Peyer's patch (tissue), 4 donors: ENCODE results near the gene MED8. TPM values are rescaled to one million over a fixed set of nuclear protein-coding genes. Genes with fewer than 3 reads are reported as not detected.
"Not testable (repeated sequence)": the region's sequence is repeated elsewhere in the genome, so short reads cannot be mapped to it uniquely, and the experiment has no call there.

Experiments used
- DNase-seq, 3 donors: peaks; one replicate each; pipeline ENCODE4 v3.0.0-alpha.2; 2017 to 2019
- H3K27ac ChIP-seq, 4 donors: fragments of 200-600 bp; sonication (generic); one replicate each; pipeline ENCODE4 v1.5.1; 2016 to 2019
- H3K27me3 ChIP-seq, 2 donors: fragments of 200-600 bp; sonication (generic); one replicate each; pipeline ENCODE4 v1.5.1; 2019
- H3K36me3 ChIP-seq, 3 donors: fragments of 200-600 bp; sonication (generic); one replicate each; pipeline ENCODE4 v1.5.1; 2016 to 2019
- H3K4me1 ChIP-seq, 4 donors: fragments of 200-600 bp; sonication (generic); one replicate each; pipeline ENCODE4 v1.5.1; 2016 to 2019
- H3K4me3 ChIP-seq, 4 donors: fragments of 200-600 bp; sonication (generic); 1 replicate in 3 of 4; 2 replicates in 1 of 4; pipeline ENCODE4 v1.5.1; 2016 to 2019; ENCODE audit warnings: mild to moderate bottlenecking in 1 of 4
- H3K9me3 ChIP-seq, 4 donors: fragments of 200-600 bp; sonication (generic); one replicate each; pipeline ENCODE4 v1.5.1; 2016 to 2019; ENCODE audit warnings: mild to moderate bottlenecking in 1 of 4
- CTCF ChIP-seq, 6 experiments: fragments of 450-650 bp in 4 of 6; fragments of 200-600 bp in 2 of 6; sonication (generic) in 1 of 6; IDR thresholded peaks; one replicate each; pipeline ENCODE4 v1.5.1; 2017 to 2019; ENCODE audit warnings: antibody characterized with exemption in 6 of 6, mild to moderate bottlenecking in 3 of 6, moderate library complexity in 1 of 6
- POLR2A ChIP-seq, 2 donors: fragments of 450-650 bp; IDR thresholded peaks; one replicate each; pipeline ENCODE4 v1.5.1; 2017; ENCODE audit warnings: antibody characterized with exemption in 2 of 2, mild to moderate bottlenecking in 2 of 2, moderate library complexity in 2 of 2
- total RNA-seq, 4 donors: library from RNA; depleted of rRNA; stranded (reverse); fragments of >200 nt; gene quantifications; one replicate each; pipeline ENCODE4 v1.1.0, GENCODE V29; 2016

The MED8 gene
- total RNA-seq, 4 donors from 2014 or later, result 36.1 to 58.6 (median 38.7) TPM

- peaks cover 8 to 38% (median 15%) of the 10 kb centered on the region in 4 donors for H3K4me1 ChIP-seq
- H3K27me3 ChIP-seq, result no peaks in the 10 kb centered on the region
- H3K27ac ChIP-seq, result no peak overlapping the region
- H3K9me3 ChIP-seq, result no peaks in the 10 kb centered on the region
- TF ChIP-seq CTCF (IDR thresholded peaks at IDR 0.05) (no peak), POLR2A (IDR thresholded peaks at IDR 0.05) (no peak)
- no peaks in the 10 kb centered on the region for H3K36me3 ChIP-seq
- no peak for DNase-seq
- H3K4me3 ChIP-seq, result no peak overlapping the region
These were observed 19.0 kb downstream of the MED8 start for GRCh38 chr1:43370564-43370963.

- not testable (repeated sequence) for DNase-seq, H3K36me3 ChIP-seq, H3K9me3 ChIP-seq, H3K4me3 ChIP-seq, H3K27ac ChIP-seq, H3K27me3 ChIP-seq
- H3K4me1 ChIP-seq, result peaks cover 8 to 40% (median 15%) of the 10 kb centered on the region in 4 donors
These were observed 19.8 kb downstream of the MED8 start for GRCh38 chr1:43369779-43370178.

- TF ChIP-seq CTCF (IDR thresholded peaks at IDR 0.05) (no peak), POLR2A (IDR thresholded peaks at IDR 0.05) (no peak)
- Histone ChIP-seq H3K36me3 (peaks cover 0 to 18% (median 0%) of the 10 kb centered on the region in 3 donors), H3K4me3 (peak overlapping the region; percentile 80 to 98 (median 97)), H3K27me3 (no peaks in the 10 kb centered on the region), H3K9me3 (no peaks in the 10 kb centered on the region), H3K4me1 (peaks cover 8 to 34% (median 15%) of the 10 kb centered on the region in 4 donors), H3K27ac (peak overlapping the region; percentile 98 to 99 (median 98))
- peak in 1 of 3 donors; percentile 19 for DNase-seq
These were observed 21.0 kb downstream of the MED8 start for GRCh38 chr1:43368646-43369020.

DNA sequence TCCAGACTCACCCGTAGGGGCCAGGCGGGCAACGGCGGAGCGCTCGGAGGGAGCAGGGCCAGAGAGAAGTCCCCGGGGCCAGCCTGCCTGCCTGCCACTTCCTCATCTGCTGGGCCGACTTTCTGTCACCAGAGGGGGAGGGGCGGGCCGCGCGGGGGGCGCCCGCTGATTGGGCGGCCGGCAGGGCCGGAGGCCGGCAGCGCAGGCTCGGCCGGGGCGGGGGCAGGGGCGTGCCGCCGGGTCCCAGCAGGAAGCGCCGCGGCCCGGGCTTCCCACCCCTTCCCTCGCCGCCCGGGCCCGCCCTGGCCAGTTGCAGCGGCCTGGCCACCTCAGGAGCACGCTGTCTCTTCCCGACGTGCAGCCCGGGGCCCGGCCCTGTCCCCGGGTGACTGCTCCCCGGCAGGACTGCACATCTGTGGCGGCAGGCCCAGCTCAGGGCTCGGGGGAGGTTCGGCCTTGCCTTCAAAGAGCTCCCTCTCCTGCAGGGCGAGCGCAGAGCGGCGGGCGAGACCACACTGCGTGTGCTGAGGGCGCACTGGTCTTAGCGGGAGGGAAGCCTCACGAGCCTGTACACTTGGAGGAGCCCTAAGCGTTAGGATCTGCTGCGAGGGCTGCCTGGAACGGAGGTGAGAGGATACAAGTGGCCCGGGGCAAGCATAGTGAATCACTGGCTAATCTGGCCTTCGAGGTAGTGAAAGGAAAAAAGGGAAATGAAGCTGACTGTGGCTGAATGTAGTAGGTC is 21.5 kb downstream of the MED8 start, which contains the start of gene ELOVL1:
TSS of gene ELOVL1 (minus strand) at position 108 of the 742 bp plus-strand sequence. CDS start 2,402 bp downstream, outside the sequence.
- peaks cover 4 to 34% (median 15%) of the 10 kb centered on the region in 4 donors for H3K4me1 ChIP-seq

DNA sequence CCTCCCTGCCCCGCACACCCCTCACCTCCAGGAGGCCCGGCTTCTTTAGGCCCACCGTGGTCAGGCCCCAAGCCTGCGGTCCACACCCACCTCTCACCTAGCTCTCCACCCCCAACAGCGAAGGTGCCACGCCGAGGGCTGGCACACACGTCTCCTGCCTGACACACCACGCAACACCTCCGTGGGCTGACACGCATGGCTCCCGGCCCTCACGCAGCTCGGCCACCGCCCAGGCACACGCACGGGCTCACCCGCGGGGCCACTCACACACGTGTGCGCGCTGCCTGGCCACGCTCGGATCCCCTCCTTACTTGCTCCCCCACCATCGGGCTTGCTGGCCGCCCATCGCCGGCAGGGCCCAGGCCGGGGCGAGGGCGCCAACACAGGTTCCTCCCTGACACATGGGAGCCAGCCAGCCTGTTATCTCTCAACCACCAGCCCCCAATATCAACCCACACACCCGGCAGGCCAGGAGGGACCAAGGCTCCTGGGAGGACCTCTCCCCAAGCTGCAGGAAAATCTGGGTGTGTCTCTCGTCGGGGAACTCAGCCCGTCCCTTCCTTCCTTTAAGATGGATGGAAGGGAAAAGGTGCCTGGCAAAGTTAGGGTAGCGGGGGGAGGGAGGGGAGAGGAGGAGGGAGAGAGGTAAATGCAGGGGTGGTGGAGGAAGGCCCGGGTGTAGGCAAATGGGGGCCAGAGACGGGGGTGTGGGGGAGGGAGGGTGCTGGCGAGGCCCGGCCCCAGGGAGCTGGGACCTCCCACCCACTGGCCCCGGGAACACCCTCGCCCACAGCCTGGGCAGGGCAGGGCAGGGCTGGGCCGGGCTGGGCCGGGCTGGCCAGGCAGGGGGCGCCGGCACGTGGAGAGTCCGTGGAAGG is 22.3 kb downstream of the MED8 start:
- peak; percentile 29 to 70 (median 57) for DNase-seq
- TF ChIP-seq POLR2A (IDR thresholded peaks at IDR 0.05) (no peak), CTCF (IDR thresholded peaks at IDR 0.05) (peak in 1 of 6 experiments; percentile 12)
- H3K9me3 ChIP-seq, result no peaks in the 10 kb centered on the region
- peaks cover 0 to 32% (median 0%) of the 10 kb centered on the region in 3 donors for H3K36me3 ChIP-seq
- H3K27me3 ChIP-seq, result no peaks in the 10 kb centered on the region
- H3K27ac ChIP-seq, result peak overlapping the region; percentile 98 to 99 (median 98)
- H3K4me3 ChIP-seq, result peak overlapping the region; percentile 80 to 98 (median 97)
- peaks cover 4 to 36% (median 15%) of the 10 kb centered on the region in 4 donors for H3K4me1 ChIP-seq

More for the DNA sequence above, 21.5 kb downstream of the MED8 start, which contains the start of gene ELOVL1:
- Histone ChIP-seq H3K27me3 (no peaks in the 10 kb centered on the region), H3K36me3 (peaks cover 0 to 23% (median 0%) of the 10 kb centered on the region in 3 donors), H3K4me3 (peak within 1 kb of the TSS; percentile 80 to 98 (median 97)), H3K27ac (peak within 1 kb of the TSS; percentile 98 to 99 (median 98)), H3K9me3 (no peaks in the 10 kb centered on the region)
- peak; percentile 83 to 85 for TF ChIP-seq POLR2A (IDR thresholded peaks at IDR 0.05)
- peak in 3 of 6 experiments; percentile 3 to 38 (median 21) for TF ChIP-seq CTCF (IDR thresholded peaks at IDR 0.05)
- DNase-seq, result peak; percentile 93 to 96 (median 96)
